HTR-8/SVneo (cell line): ENCODE measurements around the gene ROBO2.

ENCODE experiments used
- DNase-seq: peaks from one replicate; pipeline ENCODE4 v3.0.0; 2011; ENCODE audit warnings: low spot score, mixed read lengths; ENCODE audit not compliant: insufficient read length
- FAIRE-seq: peaks from 2 replicates; lab custom pipeline; 2011; peaks lifted over from hg19 to GRCh38; lab: Jason Lieb, UNC

ROBO2 gene

DNA sequence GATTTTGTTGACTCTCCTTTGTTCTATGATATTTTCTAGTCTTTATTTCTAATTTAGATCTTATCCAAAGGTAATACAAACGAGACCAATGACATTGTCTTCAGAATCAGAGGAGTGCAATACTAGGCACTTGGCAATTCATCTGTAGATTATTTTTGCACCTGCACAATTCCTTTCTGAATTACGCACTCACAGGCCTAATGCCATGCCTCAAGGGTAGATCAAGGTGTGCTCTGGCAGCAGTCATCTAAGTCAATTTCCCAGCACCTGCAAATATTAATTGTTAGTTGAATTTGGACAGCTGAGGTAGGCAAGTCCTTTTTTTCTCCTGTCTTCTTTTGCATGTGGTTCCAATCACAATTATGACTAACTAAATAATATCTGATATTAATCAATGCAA is 653.2 kb downstream of the ROBO2 start:
- DNase-seq: no peak

DNA sequence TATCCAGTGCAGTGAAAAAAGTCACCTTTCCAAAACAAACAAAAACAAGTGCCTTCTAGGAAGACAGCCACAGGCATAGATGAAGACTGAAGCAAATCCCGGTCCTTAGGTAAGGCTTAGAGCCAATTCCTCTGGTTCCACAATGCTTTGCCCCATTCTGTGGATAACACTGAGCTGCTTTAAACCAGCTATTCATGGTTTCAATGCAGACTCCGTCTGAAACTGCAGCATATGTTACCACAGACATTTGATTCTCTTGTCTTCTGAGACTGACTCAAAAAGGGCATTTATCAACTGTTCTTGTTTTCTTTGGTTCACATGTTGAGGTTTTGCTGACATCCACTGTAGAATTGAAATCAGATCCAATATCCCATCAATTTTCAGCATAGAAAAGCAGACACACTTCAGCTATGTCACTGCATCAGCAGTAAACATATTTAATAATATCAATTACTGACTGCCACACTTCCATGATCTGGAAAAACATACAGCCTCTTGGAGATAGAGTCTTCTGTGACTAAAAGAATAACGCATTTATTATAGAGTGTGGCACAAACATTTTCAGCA is 659.3 kb downstream of the ROBO2 start:
- no peak for FAIRE-seq
- DNase-seq: no peak

More for the DNA sequence above, 653.2 kb downstream of the ROBO2 start:
- no peak for FAIRE-seq
